ENCODE measurements around the gene MYL4. TPM values are rescaled to one million over a fixed set of nuclear protein-coding genes. Genes with fewer than 3 reads are reported as not detected.
A peak's percentile ranks its signal among the peaks of the same experiment; 100 is the strongest.
"Not testable (repeated sequence)": the region's sequence is repeated elsewhere in the genome, so short reads cannot be mapped to it uniquely, and the experiment has no call there.

The MYL4 gene
- total RNA-seq, 1 experiment from 2014 or later, result not detected

DNA sequence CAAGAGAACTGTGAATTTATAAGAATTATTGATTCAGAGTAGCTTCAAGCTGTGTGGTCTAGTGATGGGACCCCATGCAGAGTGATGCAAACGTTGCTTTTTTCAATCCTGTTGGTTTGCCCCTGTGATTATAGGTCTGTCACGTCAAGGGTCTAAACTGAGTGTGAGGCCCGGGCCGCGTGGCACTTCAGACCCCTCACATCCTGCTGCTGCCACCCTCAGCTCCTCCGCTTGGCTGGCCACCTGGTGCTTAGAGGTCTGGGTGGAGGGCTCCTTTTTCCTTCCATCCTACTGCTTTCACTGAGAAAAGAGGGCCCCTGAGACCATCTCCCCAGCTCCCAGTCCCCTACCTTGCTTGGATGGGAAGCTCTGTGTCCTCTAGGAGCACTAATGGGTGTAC, 12.0 kb downstream of the MYL4 start:
- Histone ChIP-seq H3K27me3 (ENCODE audit: control insufficient read depth, insufficient read depth, low read length) (peaks cover 2% of the 10 kb centered on the region), H3K36me3 (replicated peaks; ENCODE audit: control insufficient read depth, insufficient read depth, low read length) (no peaks in the 10 kb centered on the region), H3K4me3 (ENCODE audit: insufficient read depth, low read depth, low read length) (no peak overlapping the region)
- DNase-seq, result no peak

DNA sequence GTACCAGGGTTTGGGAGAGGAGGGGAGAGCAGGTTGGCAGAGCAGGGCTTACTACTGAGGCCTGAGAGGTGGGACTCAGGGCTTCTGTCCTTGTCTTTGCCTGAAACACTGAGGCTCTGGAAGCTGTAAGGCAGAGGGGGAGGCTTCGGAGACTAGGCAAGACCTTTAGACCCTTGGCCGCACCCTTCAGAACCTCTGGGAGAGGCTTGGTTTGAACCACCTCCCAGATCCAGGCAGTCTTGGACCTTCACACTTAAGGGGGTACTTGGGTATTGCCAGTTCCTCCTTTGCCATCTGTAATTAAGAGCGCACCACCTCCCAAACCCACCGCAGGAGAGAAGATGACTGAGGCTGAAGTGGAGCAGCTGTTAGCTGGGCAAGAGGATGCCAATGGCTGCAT, 12.9 kb downstream of the MYL4 start:
- no peaks in the 10 kb centered on the region for H3K36me3 ChIP-seq (replicated peaks; ENCODE audit: control insufficient read depth, insufficient read depth, low read length)
- DNase-seq, result no peak
- H3K27me3 ChIP-seq (ENCODE audit: control insufficient read depth, insufficient read depth, low read length), result peaks cover 2% of the 10 kb centered on the region
- H3K4me3 ChIP-seq (ENCODE audit: insufficient read depth, low read depth, low read length), result no peak overlapping the region

DNA sequence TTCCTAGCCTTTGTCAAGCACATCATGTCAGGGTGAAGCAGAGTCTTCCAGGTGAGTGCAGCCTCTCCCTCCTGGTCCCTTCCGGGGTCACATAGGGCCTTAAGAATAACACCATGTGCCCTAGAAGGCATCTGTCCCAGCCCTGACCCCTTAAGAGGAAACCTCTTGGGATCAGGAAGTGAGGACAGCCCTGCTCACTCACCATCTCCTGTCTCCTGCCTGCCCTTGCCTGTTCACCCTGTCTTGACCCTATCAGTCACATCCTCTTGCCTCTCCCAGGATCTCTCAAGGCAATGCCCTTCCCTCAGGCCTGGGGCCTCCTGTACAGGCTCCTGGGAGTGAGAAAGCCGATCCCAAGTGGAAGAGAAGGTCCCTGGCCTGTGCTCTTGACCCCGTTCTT, 13.9 kb downstream of the MYL4 start:
- Histone ChIP-seq H3K36me3 (replicated peaks; ENCODE audit: control insufficient read depth, insufficient read depth, low read length) (no peaks in the 10 kb centered on the region), H3K4me3 (ENCODE audit: insufficient read depth, low read depth, low read length) (no peak overlapping the region), H3K27me3 (ENCODE audit: control insufficient read depth, insufficient read depth, low read length) (peaks cover 2% of the 10 kb centered on the region)
- DNase-seq, result no peak

GRCh38 chr17:47223460-47223859, 14.3 kb downstream of the MYL4 start:
- no peak for DNase-seq
- no peak overlapping the region for H3K4me3 ChIP-seq (ENCODE audit: insufficient read depth, low read depth, low read length)
- no peaks in the 10 kb centered on the region for H3K36me3 ChIP-seq (replicated peaks; ENCODE audit: control insufficient read depth, insufficient read depth, low read length)
- peaks cover 2% of the 10 kb centered on the region for H3K27me3 ChIP-seq (ENCODE audit: control insufficient read depth, insufficient read depth, low read length)

DNA sequence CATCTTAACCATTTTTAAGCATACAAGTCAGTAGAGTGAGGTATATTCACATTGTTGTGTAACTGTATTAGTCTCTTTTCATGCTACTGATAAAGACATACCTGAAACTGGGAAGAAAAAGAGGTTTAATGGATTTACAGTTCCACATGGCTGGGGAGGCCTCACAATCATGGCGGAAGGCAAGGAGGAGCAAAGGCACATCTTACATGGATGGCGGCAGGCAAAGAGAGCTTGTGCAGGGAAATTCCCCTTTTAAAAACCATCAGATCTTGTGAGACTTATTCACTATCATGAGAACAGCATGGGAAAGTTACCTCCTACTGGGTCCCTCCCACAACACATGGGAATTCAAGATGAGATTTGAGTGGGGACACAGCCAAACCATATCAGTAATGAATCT, 14.9 kb downstream of the MYL4 start:
- not testable (repeated sequence) for H3K36me3 ChIP-seq (replicated peaks; ENCODE audit: control insufficient read depth, insufficient read depth, low read length); DNase-seq; H3K4me3 ChIP-seq (ENCODE audit: insufficient read depth, low read depth, low read length); H3K27me3 ChIP-seq (ENCODE audit: control insufficient read depth, insufficient read depth, low read length)

- DNase-seq, result no peak
- Histone ChIP-seq H3K27me3 (ENCODE audit: control insufficient read depth, insufficient read depth, low read length) (peaks cover 1% of the 10 kb centered on the region; the same call in 1 of the 2 replicates), H3K4me3 (ENCODE audit: insufficient read depth, low read depth, low read length) (no peak overlapping the region), H3K36me3 (replicated peaks; ENCODE audit: control insufficient read depth, insufficient read depth, low read length) (no peaks in the 10 kb centered on the region)
These were observed 15.8 kb downstream of the MYL4 start for GRCh38 chr17:47224966-47225365.

- Histone ChIP-seq H3K27me3 (ENCODE audit: control insufficient read depth, insufficient read depth, low read length) (no peaks in the 10 kb centered on the region; the same call in 1 of the 2 replicates), H3K4me3 (ENCODE audit: insufficient read depth, low read depth, low read length) (no peak overlapping the region), H3K36me3 (replicated peaks; ENCODE audit: control insufficient read depth, insufficient read depth, low read length) (no peaks in the 10 kb centered on the region)
- no peak for DNase-seq
These were observed 16.3 kb downstream of the MYL4 start for GRCh38 chr17:47225436-47225858.

- Histone ChIP-seq H3K36me3 (replicated peaks; ENCODE audit: control insufficient read depth, insufficient read depth, low read length) (no peaks in the 10 kb centered on the region), H3K4me3 (ENCODE audit: insufficient read depth, low read depth, low read length) (no peak overlapping the region), H3K27me3 (ENCODE audit: control insufficient read depth, insufficient read depth, low read length) (no peaks in the 10 kb centered on the region; the same call in 1 of the 2 replicates)
- no peak for DNase-seq
These were observed 17.0 kb downstream of the MYL4 start for GRCh38 chr17:47225911-47226688.

DNA sequence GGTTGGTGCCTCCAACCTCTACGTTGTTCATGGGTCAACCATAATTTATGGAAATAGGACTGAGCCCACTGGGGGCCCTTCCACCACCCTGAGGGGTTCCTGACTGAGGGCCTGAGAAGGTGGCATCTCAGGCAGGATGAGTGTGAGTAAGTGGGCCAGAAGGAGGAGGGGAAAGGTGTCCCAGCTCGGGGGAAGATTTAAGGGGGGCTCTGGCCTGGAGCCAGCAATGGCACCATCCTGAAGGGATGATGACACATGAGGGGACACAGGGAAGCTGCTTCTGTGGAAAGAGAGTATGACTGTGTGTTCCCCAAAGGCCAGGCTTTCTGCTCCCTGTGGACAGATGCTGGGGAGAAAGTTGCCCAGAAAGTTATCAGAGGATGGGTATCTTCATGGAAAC, 18.7 kb downstream of the MYL4 start:
- Histone ChIP-seq H3K27me3 (ENCODE audit: control insufficient read depth, insufficient read depth, low read length) (no peaks in the 10 kb centered on the region), H3K36me3 (replicated peaks; ENCODE audit: control insufficient read depth, insufficient read depth, low read length) (no peaks in the 10 kb centered on the region), H3K4me3 (ENCODE audit: insufficient read depth, low read depth, low read length) (no peak overlapping the region)
- no peak for DNase-seq

DNA sequence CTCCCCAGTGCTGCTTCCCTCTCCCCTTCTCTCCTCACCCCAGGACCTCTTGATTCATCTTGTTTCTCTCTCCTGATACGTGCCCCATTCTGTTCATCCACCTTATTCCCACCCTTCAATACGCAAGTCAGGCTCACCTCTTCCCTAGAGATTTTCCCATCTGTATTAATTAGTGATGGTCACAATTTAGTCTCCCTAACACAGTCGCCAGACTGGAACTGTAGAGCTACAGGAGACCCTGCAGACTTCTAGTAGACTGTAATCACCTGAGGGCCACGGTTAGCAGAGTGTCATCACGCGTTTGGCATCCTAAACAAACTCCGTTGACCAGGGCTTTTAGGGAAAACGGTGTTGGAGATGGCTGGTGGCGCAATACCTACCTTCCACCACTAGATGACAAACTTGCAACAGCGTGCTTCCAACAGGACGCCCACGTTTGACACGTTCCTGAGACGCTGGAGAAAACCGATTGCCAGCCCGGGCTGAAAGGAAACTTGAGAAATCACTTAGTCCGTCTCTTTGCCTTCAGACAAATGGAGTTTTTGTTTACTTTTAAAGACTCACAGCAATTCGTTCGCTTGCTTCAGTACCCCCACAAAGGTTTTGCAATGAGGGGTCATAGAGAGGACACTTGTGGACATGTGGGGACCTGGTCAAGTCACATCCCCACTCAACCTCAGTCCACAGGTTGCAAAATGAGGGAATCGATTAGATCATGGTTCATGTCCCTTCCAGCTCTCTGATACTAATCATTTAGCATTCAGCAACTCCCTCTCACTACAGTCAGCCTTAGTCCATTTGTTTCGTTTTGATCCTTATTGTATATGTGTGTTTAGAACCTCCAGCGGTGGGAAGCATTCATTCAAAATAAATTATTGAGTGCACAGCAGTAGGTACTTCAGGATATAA, 20.6 kb downstream of the MYL4 start:
- Histone ChIP-seq H3K4me3 (ENCODE audit: insufficient read depth, low read depth, low read length) (no peak overlapping the region), H3K36me3 (replicated peaks; ENCODE audit: control insufficient read depth, insufficient read depth, low read length) (no peaks in the 10 kb centered on the region), H3K27me3 (ENCODE audit: control insufficient read depth, insufficient read depth, low read length) (no peaks in the 10 kb centered on the region)
- DNase-seq, result peak; percentile 84

GRCh38 chr17:47230864-47231263, 21.7 kb downstream of the MYL4 start:
- H3K4me3 ChIP-seq (ENCODE audit: insufficient read depth, low read depth, low read length), result no peak overlapping the region
- DNase-seq, result no peak
- no peaks in the 10 kb centered on the region for H3K27me3 ChIP-seq (ENCODE audit: control insufficient read depth, insufficient read depth, low read length)
- no peaks in the 10 kb centered on the region for H3K36me3 ChIP-seq (replicated peaks; ENCODE audit: control insufficient read depth, insufficient read depth, low read length)

DNA sequence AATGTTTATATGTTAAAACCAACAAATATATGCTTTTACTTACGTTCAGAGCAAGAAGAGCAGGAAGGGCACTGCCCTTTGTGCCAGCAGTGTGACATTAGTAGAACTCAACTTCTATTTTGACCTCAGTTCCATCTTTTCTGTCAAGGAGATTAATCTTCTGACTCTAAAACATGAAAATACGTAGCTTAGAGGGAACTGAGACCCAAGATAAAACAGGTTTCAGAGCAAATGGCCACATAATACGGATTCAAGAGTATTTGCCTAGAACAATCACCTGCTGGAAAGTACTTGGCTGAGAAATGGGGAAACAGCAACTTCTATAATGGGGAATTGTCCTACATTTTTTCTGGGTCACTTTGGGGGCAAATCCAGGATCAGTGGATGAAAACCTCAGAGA, 22.2 kb downstream of the MYL4 start:
- no peaks in the 10 kb centered on the region for H3K36me3 ChIP-seq (replicated peaks; ENCODE audit: control insufficient read depth, insufficient read depth, low read length)

GRCh38 chr17:47231866-47232265, 22.7 kb downstream of the MYL4 start:
- no peaks in the 10 kb centered on the region for H3K36me3 ChIP-seq (replicated peaks; ENCODE audit: control insufficient read depth, insufficient read depth, low read length)
- no peaks in the 10 kb centered on the region for H3K27me3 ChIP-seq (ENCODE audit: control insufficient read depth, insufficient read depth, low read length)
- DNase-seq, result no peak

More for the DNA sequence above, 22.2 kb downstream of the MYL4 start:
- H3K4me3 ChIP-seq (ENCODE audit: insufficient read depth, low read depth, low read length), result no peak overlapping the region
- H3K27me3 ChIP-seq (ENCODE audit: control insufficient read depth, insufficient read depth, low read length), result no peaks in the 10 kb centered on the region
- no peak for DNase-seq

GRCh38 chr17:47232465-47232864, 23.3 kb downstream of the MYL4 start:
- DNase-seq, result no peak
- Histone ChIP-seq H3K27me3 (ENCODE audit: control insufficient read depth, insufficient read depth, low read length) (no peaks in the 10 kb centered on the region), H3K36me3 (replicated peaks; ENCODE audit: control insufficient read depth, insufficient read depth, low read length) (no peaks in the 10 kb centered on the region), H3K4me3 (ENCODE audit: insufficient read depth, low read depth, low read length) (no peak overlapping the region)

More at GRCh38 chr17:47231866-47232265, 22.7 kb downstream of the MYL4 start:
- H3K4me3 ChIP-seq (ENCODE audit: insufficient read depth, low read depth, low read length), result no peak overlapping the region

- no peak overlapping the region for H3K4me3 ChIP-seq (ENCODE audit: insufficient read depth, low read depth, low read length)
- no peak for DNase-seq
- H3K36me3 ChIP-seq (replicated peaks; ENCODE audit: control insufficient read depth, insufficient read depth, low read length), result no peaks in the 10 kb centered on the region
- no peaks in the 10 kb centered on the region for H3K27me3 ChIP-seq (ENCODE audit: control insufficient read depth, insufficient read depth, low read length)
These were observed 26.4 kb downstream of the MYL4 start for GRCh38 chr17:47235506-47235905.
